Peyer's patch (tissue), 4 donors: Measurements from ENCODE around the gene SCARB1.

ENCODE experiments used
- POLR2A ChIP-seq, 2 donors: fragments of 450-650 bp; IDR thresholded peaks; one replicate each; pipeline ENCODE4 v1.5.1; 2017; ENCODE audit warnings: antibody characterized with exemption in 2 of 2, mild to moderate bottlenecking in 2 of 2, moderate library complexity in 2 of 2
- TF ChIP-seq, protein P1 (sequence below), 6 experiments: fragments of 450-650 bp in 4 of 6; fragments of 200-600 bp in 2 of 6; sonication (generic) in 1 of 6; IDR thresholded peaks; one replicate each; pipeline ENCODE4 v1.5.1; 2017 to 2019; ENCODE audit warnings: antibody characterized with exemption in 6 of 6, mild to moderate bottlenecking in 3 of 6, moderate library complexity in 1 of 6

DNA sequence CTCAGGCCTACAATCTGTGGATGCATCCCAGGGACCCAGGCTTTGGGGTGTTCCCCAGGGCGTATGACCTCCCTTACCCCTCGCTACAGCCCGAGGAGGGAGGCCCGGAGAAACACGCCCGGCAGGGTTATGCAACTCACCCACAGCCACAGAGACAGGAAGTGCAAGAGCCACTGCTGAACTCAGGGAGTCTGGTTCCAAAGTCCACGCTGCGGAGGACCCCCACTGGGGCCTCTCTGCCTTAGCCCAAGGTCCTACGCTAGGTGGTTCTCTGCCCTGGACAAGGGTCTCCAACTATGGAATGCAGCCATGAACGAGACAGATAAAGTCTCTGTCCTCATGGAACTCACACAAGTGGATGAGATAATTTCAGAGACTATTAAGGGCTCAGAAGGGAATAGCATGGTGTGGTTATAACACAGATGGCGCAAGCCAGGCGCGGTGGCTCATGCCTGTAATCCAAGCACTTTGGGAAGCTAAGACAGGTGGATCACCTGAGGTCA, 11.3 kb downstream of the SCARB1 start:
- TF ChIP-seq POLR2A (IDR thresholded peaks at IDR 0.05), result no peak
- TF ChIP-seq, protein P1, sequence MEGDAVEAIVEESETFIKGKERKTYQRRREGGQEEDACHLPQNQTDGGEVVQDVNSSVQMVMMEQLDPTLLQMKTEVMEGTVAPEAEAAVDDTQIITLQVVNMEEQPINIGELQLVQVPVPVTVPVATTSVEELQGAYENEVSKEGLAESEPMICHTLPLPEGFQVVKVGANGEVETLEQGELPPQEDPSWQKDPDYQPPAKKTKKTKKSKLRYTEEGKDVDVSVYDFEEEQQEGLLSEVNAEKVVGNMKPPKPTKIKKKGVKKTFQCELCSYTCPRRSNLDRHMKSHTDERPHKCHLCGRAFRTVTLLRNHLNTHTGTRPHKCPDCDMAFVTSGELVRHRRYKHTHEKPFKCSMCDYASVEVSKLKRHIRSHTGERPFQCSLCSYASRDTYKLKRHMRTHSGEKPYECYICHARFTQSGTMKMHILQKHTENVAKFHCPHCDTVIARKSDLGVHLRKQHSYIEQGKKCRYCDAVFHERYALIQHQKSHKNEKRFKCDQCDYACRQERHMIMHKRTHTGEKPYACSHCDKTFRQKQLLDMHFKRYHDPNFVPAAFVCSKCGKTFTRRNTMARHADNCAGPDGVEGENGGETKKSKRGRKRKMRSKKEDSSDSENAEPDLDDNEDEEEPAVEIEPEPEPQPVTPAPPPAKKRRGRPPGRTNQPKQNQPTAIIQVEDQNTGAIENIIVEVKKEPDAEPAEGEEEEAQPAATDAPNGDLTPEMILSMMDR (IDR thresholded peaks at IDR 0.05), result no peak
